Activated CD4-positive, alpha-beta memory T cell treated with anti-CD3 and anti-CD28 coated beads, Interleukin-2, amount 10 ng/mL, durations not matched to agents 7 days and 5 days (primary cell): Measurements from ENCODE around the gene DUS1L. TPM values are rescaled to one million over a fixed set of nuclear protein-coding genes. Genes with fewer than 3 reads are reported as not detected.

ENCODE experiments used
- CTCF ChIA-PET: fragments of 350-600 bp; sonication (Branson Sonifier 250); formaldehyde crosslinking; loops from one replicate; lab custom pipeline; 2021; ENCODE audit warnings: antibody characterized with exemption, inconsistent platforms; lab: Charles Lee
- POLR2A ChIA-PET: fragments of 350-600 bp; sonication (Branson Sonifier 250); formaldehyde crosslinking; loops from one replicate; lab custom pipeline; 2021; ENCODE audit warnings: antibody characterized with exemption; lab: Charles Lee
- DNase-seq: peaks from one replicate; pipeline ENCODE4 v3.0.0-alpha.2; 2020
- H3K27ac Mint-ChIP-seq: one replicate; pipeline ENCODE4 v1.8.0; 2021; ENCODE audit warnings: mild to moderate bottlenecking, mixed read lengths
- H3K27me3 Mint-ChIP-seq: one replicate; pipeline ENCODE4 v1.8.0; 2021; ENCODE audit warnings: mixed read lengths
- H3K36me3 Mint-ChIP-seq: one replicate; pipeline ENCODE4 v1.8.0; 2021; ENCODE audit warnings: low read depth, mixed read lengths
- H3K4me1 Mint-ChIP-seq: one replicate; pipeline ENCODE4 v1.8.0; 2021; ENCODE audit warnings: mixed read lengths
- H3K4me3 Mint-ChIP-seq: one replicate; pipeline ENCODE4 v1.8.0; 2021; ENCODE audit warnings: mild to moderate bottlenecking, mixed read lengths
- H3K9me3 Mint-ChIP-seq: one replicate; pipeline ENCODE4 v1.8.0; 2021; ENCODE audit warnings: mixed read lengths
- total RNA-seq, 2 experiments: library from RNA; stranded (reverse); gene quantifications; one replicate each; pipeline ENCODE4 v1.2.3, GENCODE V29; 2021

The DUS1L gene
- total RNA-seq, 2 experiments from 2014 or later = 98.8 to 99.3 TPM

DNA sequence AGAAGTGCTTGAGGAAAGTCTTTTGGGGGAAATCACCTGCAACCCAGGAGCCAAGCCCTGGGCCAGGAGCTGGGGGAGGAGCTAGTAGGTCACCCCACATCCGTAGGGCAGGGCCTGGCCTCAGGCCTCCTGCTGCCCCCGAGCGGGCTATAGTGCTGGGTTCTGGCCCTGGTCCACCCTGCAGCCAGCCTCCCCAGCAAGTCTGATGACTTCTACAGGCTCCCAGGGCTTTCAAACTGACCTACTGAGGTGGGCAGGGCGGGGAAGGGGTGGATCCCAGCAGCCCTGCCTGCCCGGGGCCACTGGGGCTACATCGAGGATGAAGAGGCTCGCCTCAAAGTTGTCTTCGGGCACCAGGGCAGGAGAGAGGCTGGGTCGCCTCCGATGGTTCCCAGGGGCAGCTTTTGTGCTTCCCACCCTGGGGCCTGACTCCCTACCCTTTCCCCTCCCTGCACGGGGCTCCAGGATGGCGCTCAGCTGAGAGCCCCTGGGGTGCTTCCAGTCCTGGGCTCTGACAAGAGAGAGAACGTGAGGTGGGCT lies 47.9 kb downstream of the DUS1L start:
- peaks cover 19% of the 10 kb centered on the region for H3K4me1 Mint-ChIP-seq
- DNase-seq = no peak
- no peak overlapping the region for H3K4me3 Mint-ChIP-seq
- H3K27me3 Mint-ChIP-seq = no peaks in the 10 kb centered on the region
- CTCF ChIA-PET = interaction anchor here (1.2 kb wide), 1 partner anchor 58 kb away, joined by 5 read pairs; no protein-coding TSS in a partner anchor
- no peaks in the 10 kb centered on the region for H3K9me3 Mint-ChIP-seq
- H3K27ac Mint-ChIP-seq = no peak overlapping the region
- peaks cover 7% of the 10 kb centered on the region for H3K36me3 Mint-ChIP-seq
- POLR2A ChIA-PET = no interaction called here

GRCh38 chr17:82016875-82017459 lies 48.6 kb downstream of the DUS1L start:
- peaks cover 19% of the 10 kb centered on the region for H3K4me1 Mint-ChIP-seq
- H3K9me3 Mint-ChIP-seq = no peaks in the 10 kb centered on the region
- no peak overlapping the region for H3K27ac Mint-ChIP-seq
- ChIA-PET POLR2A (no interaction called here), CTCF (interaction anchor here (1.2 kb wide), 1 partner anchor 57 kb away, joined by 5 read pairs; no protein-coding TSS in a partner anchor)
- H3K27me3 Mint-ChIP-seq = no peaks in the 10 kb centered on the region
- DNase-seq = no peak
- no peak overlapping the region for H3K4me3 Mint-ChIP-seq
- peaks cover 7% of the 10 kb centered on the region for H3K36me3 Mint-ChIP-seq

- ChIA-PET POLR2A (interaction anchor here (0.9 kb wide), 1 partner anchor 21 kb away, joined by 3 read pairs; the partner anchor contains the start of gene DCXR), CTCF (no interaction called here)
- Mint-ChIP-seq H3K27ac (no peak overlapping the region), H3K4me1 (peaks cover 12% of the 10 kb centered on the region), H3K9me3 (no peaks in the 10 kb centered on the region), H3K4me3 (no peak overlapping the region), H3K36me3 (peaks cover 7% of the 10 kb centered on the region), H3K27me3 (no peaks in the 10 kb centered on the region)
- no peak for DNase-seq
Measured at GRCh38 chr17:82016061-82016874, 49.3 kb downstream of the DUS1L start.

DNA sequence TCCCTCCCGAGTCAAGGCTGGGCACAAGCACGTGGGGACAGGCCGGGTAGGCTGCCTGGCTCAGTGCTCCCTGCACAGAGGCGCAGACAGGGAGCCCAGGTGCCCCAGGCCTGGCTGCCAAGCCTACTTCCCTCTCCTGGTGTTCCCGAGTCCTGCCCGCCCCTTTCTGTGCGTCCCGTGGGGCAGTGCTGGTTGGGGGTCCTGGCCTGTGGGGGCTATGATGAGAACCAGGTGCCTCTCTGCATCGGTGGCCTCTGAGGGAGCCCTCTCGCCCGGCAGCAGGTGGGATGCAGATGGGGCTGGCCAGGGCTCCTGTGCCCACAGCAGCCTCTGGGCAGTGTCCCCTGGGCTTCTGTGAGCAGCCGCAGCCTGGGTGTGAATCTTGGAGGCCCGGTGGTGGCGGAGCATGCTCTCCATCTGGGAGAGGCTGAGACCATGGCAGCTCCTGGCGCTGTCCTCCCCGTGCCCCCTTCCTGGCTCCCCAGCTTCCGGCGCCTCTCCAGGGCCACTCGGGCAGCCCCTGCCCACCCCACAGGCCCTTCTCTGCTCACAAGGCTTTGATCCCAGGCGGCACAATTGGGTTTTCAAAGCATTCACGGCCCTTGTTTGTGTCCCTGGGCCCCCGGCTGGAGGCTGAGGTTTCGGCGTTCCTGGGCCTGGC lies 50.2 kb downstream of the DUS1L start:
- H3K4me3 Mint-ChIP-seq = no peak overlapping the region
- POLR2A ChIA-PET = interaction anchor here (0.9 kb wide), 1 partner anchor 22 kb away, joined by 3 read pairs; the partner anchor contains the start of gene DCXR
- no peak for DNase-seq

DNA sequence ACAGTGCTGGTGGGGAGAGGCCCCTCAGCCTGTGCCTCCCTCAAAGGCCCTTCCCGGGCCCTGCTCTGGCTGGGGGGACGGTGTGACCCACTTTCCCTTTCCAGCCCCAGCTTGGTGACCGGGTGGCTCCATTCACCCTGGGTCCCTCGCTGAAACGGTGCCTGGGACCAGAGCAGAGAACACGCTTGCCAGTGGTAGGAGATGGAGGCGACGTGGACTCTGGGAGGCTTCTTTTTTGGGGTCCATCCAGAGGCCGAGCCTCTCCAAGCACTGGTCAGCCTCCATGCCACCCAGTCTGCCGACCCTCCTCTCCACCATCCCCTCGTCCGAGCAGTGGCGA lies 50.7 kb downstream of the DUS1L start:
- POLR2A ChIA-PET = no interaction called here
- Mint-ChIP-seq H3K36me3 (peaks cover 7% of the 10 kb centered on the region), H3K4me3 (no peak overlapping the region), H3K9me3 (no peaks in the 10 kb centered on the region), H3K4me1 (peaks cover 5% of the 10 kb centered on the region), H3K27me3 (no peaks in the 10 kb centered on the region), H3K27ac (no peak overlapping the region)
- no peak for DNase-seq
- CTCF ChIA-PET = interaction anchor here (1.5 kb wide), 1 partner anchor 55 kb away, joined by 4 read pairs; no protein-coding TSS in a partner anchor

More for the DNA sequence above, 50.2 kb downstream of the DUS1L start:
- CTCF ChIA-PET = no interaction called here
- peaks cover 7% of the 10 kb centered on the region for H3K36me3 Mint-ChIP-seq
- H3K27ac Mint-ChIP-seq = no peak overlapping the region
- H3K4me1 Mint-ChIP-seq = peaks cover 8% of the 10 kb centered on the region
- no peaks in the 10 kb centered on the region for H3K27me3 Mint-ChIP-seq
- H3K9me3 Mint-ChIP-seq = no peaks in the 10 kb centered on the region

DNA sequence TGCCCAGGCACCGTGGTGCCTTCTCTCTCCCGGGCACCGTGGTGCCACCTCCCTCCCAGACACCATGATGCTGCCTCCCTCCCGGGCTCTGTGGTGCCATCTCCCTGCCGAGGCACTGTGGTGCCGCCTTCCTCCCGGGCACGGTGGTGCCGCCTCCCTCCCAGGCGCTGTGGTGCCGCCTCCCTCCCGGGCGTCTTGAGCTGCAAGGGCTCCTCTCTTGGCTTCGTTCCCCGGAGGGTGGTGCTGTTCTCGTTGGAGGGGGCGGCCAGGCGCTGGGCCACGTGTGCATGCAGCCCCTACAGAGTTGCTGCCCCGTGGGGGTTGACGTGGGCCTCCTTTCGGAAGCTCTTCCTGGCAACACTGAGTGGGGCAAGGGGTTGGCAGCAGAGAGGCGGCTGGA lies 51.2 kb downstream of the DUS1L start:
- Mint-ChIP-seq H3K4me3 (no peak overlapping the region), H3K36me3 (peaks cover 7% of the 10 kb centered on the region), H3K27ac (no peak overlapping the region), H3K9me3 (no peaks in the 10 kb centered on the region), H3K4me1 (peaks cover 4% of the 10 kb centered on the region), H3K27me3 (no peaks in the 10 kb centered on the region)
- ChIA-PET POLR2A (no interaction called here), CTCF (interaction anchor here (1.5 kb wide), 1 partner anchor 55 kb away, joined by 4 read pairs; no protein-coding TSS in a partner anchor)
- no peak for DNase-seq

- peaks cover 4% of the 10 kb centered on the region for H3K4me1 Mint-ChIP-seq
- ChIA-PET CTCF (interaction anchor here (1.5 kb wide), 1 partner anchor 54 kb away, joined by 4 read pairs; no protein-coding TSS in a partner anchor), POLR2A (no interaction called here)
- H3K4me3 Mint-ChIP-seq = no peak overlapping the region
- no peaks in the 10 kb centered on the region for H3K27me3 Mint-ChIP-seq
- H3K27ac Mint-ChIP-seq = no peak overlapping the region
- H3K36me3 Mint-ChIP-seq = peaks cover 5% of the 10 kb centered on the region
- H3K9me3 Mint-ChIP-seq = no peaks in the 10 kb centered on the region
- no peak for DNase-seq
Measured at GRCh38 chr17:82013772-82014321, 51.8 kb downstream of the DUS1L start.

- no peak overlapping the region for H3K27ac Mint-ChIP-seq
- DNase-seq = no peak
- ChIA-PET POLR2A (interaction anchor here (0.6 kb wide), 1 partner anchor 111 kb away, joined by 3 read pairs; the partner anchor contains the start of gene NPB), CTCF (interaction anchor here (1.5 kb wide), 1 partner anchor 53 kb away, joined by 4 read pairs; no protein-coding TSS in a partner anchor)
- peaks cover under 1% of the 10 kb centered on the region for H3K4me1 Mint-ChIP-seq
- no peak overlapping the region for H3K4me3 Mint-ChIP-seq
- peaks cover under 1% of the 10 kb centered on the region for H3K36me3 Mint-ChIP-seq
- no peaks in the 10 kb centered on the region for H3K9me3 Mint-ChIP-seq
- no peaks in the 10 kb centered on the region for H3K27me3 Mint-ChIP-seq
Measured at GRCh38 chr17:82013341-82013740, 52.3 kb downstream of the DUS1L start.

DNA sequence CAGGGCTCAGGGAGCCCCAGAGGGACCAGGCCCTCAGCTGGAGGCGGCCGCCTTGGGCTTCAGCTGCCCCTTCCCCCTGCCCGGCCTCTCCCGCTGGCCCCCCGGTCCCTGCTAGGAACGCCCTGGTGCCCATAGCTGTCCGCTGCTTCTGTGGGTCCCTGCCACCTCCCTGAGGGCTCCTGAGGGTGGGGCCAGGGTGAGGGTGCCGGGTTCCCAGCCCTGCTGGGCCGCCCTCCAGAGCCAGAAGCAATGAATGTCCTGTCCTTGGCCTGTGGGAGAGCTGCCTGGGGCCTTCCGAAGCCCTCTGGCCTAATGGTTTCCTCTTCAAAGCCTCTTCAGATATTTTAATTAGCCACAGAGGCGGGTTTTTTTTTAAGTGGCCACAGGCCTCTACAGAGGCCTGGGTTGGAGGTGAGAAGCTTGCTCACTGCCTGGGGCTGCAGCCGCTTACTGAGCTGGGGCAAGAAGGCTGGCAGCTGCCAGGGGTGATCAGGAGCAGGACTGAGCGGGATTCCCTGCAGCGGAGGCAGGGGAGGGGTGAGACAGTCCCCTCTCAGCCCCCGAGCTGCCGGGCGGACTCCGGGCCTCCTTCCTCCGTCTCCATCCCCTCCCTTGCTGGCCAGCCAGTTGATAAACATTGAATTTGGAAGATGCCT lies 52.8 kb downstream of the DUS1L start:
- Mint-ChIP-seq H3K4me1 (no peaks in the 10 kb centered on the region), H3K27me3 (no peaks in the 10 kb centered on the region), H3K9me3 (no peaks in the 10 kb centered on the region), H3K4me3 (no peak overlapping the region), H3K36me3 (no peaks in the 10 kb centered on the region), H3K27ac (no peak overlapping the region)
- POLR2A ChIA-PET = interaction anchor here (0.6 kb wide), 1 partner anchor 111 kb away, joined by 3 read pairs; the partner anchor contains the start of gene NPB
- no peak for DNase-seq
- CTCF ChIA-PET = no interaction called here

DNA sequence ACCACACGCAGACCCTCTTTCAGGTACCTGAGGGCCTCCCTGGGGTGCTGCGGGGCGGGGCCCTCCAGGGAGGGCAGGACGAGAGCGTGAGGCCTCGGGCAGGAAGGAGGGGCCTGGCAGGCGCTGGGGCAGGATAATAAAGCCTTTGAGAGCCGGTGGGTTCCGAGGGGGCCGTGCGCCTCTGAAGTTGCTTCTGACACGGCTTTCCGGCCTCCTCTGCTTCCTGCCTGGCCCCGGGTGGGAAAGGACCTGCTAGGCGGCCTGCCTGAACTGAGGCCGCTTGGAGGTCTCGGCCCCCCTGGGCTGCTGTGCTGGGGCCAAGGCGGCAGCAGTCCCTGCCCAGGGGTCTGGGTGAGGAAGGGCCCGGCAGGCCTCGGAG lies 53.4 kb downstream of the DUS1L start:
- CTCF ChIA-PET = no interaction called here
- POLR2A ChIA-PET = no interaction called here
- Mint-ChIP-seq H3K27me3 (no peaks in the 10 kb centered on the region), H3K4me1 (no peaks in the 10 kb centered on the region), H3K4me3 (no peak overlapping the region), H3K27ac (no peak overlapping the region), H3K9me3 (no peaks in the 10 kb centered on the region), H3K36me3 (no peaks in the 10 kb centered on the region)
- DNase-seq = no peak

GRCh38 chr17:82011617-82012187 lies 53.9 kb downstream of the DUS1L start:
- POLR2A ChIA-PET = no interaction called here
- no peaks in the 10 kb centered on the region for H3K27me3 Mint-ChIP-seq
- CTCF ChIA-PET = no interaction called here
- no peak for DNase-seq
- H3K4me3 Mint-ChIP-seq = no peak overlapping the region
- H3K9me3 Mint-ChIP-seq = no peaks in the 10 kb centered on the region
- no peak overlapping the region for H3K27ac Mint-ChIP-seq
- no peaks in the 10 kb centered on the region for H3K4me1 Mint-ChIP-seq
- H3K36me3 Mint-ChIP-seq = no peaks in the 10 kb centered on the region
